Large intestine (tissue), 3 donors: ENCODE results near the gene THAP3. TPM values are rescaled to one million over a fixed set of nuclear protein-coding genes. Genes with fewer than 3 reads are reported as not detected.

ENCODE experiments used
- DNase-seq, 2 donors: peaks; one replicate each; pipeline versions ENCODE4 v3.0.0 to v3.0.0-alpha.2; 2013
- H3K27ac ChIP-seq: one replicate; pipeline ENCODE4 v1.5.1; 2013; ENCODE audit warnings: low read length
- H3K27me3 ChIP-seq: 2 replicates; pipeline ENCODE4 v1.6.1; 2013; ENCODE audit warnings: low read length; ENCODE audit not compliant: control insufficient read depth, insufficient read depth
- H3K36me3 ChIP-seq: 2 replicates; pipeline ENCODE4 v1.6.1; 2013; ENCODE audit warnings: low read length; ENCODE audit not compliant: control insufficient read depth, insufficient read depth
- H3K4me1 ChIP-seq: one replicate; pipeline ENCODE4 v1.6.1; 2013; ENCODE audit warnings: low read length; ENCODE audit not compliant: control insufficient read depth, insufficient read depth
- H3K4me3 ChIP-seq: one replicate; pipeline ENCODE4 v1.5.1; 2013; ENCODE audit warnings: low read length
- H3K9me3 ChIP-seq: one replicate; pipeline ENCODE4 v1.6.1; 2013; ENCODE audit warnings: mild to moderate bottlenecking, low read depth, low read length, moderate library complexity; ENCODE audit not compliant: control insufficient read depth
- WGBS: methylation state at CpG from one replicate; pipeline ENCODE4 v1.1.5; 2013; ENCODE audit warnings: low lambda C conversion rate; ENCODE audit not compliant: insufficient coverage; 5-methylcytosine and 5-hydroxymethylcytosine counted together
- polyA plus RNA-seq: library from polyadenylated mRNA; unstranded; fragments of 120-200 nt; gene quantifications from one replicate; pipeline ENCODE4 v1.2.1, GENCODE V29; 2013

The THAP3 gene
- polyA plus RNA-seq, 1 donor: 16.2 TPM

DNA sequence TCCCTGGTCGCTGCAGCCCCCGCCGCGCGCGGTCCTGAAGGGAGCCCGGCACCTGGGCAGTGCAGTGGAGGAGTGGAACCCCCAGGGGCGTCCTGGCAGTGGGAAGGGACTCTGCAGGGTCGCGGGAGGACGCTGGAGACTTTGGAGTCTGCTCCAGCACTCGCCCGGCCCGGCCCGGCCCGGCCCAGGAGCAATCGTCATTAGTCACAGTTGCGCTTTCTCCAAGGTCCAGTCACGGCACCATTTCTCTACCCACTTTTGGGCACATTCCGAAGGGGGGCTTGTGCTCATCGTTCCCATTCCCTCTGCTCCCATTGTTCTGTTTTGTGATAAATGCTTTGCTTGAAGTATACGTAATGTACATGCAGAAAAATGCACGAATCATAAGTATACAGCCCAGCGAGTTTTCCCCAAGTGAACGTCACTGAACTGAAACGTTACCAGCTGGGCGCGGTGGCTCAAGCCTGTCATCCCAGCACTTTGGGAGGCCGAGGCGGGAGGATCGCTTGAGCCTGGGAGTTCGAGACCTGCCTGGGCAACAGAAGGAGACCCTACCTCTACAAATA lies 999 bp downstream of the THAP3 start:
- DNase-seq: peak; percentile 14 to 59
- Histone ChIP-seq H3K36me3 (peaks cover 56% of the 10 kb centered on the region), H3K27ac (peak overlapping the region; percentile 67), H3K9me3 (no peaks in the 10 kb centered on the region), H3K4me1 (peaks cover 12% of the 10 kb centered on the region), H3K4me3 (peak overlapping the region; percentile 80), H3K27me3 (no peaks in the 10 kb centered on the region)
- WGBS: no CpG with 5 or more reads among the region's 32 CpGs

GRCh38 chr1:6627031-6627430 lies 2.4 kb downstream of the THAP3 start:
- Histone ChIP-seq H3K27ac (no peak overlapping the region), H3K9me3 (no peaks in the 10 kb centered on the region), H3K4me3 (no peak overlapping the region), H3K27me3 (no peaks in the 10 kb centered on the region), H3K36me3 (peaks cover 49% of the 10 kb centered on the region), H3K4me1 (peaks cover 12% of the 10 kb centered on the region)
- WGBS: no CpG with 5 or more reads among the region's 9 CpGs
- DNase-seq: no peak

DNA sequence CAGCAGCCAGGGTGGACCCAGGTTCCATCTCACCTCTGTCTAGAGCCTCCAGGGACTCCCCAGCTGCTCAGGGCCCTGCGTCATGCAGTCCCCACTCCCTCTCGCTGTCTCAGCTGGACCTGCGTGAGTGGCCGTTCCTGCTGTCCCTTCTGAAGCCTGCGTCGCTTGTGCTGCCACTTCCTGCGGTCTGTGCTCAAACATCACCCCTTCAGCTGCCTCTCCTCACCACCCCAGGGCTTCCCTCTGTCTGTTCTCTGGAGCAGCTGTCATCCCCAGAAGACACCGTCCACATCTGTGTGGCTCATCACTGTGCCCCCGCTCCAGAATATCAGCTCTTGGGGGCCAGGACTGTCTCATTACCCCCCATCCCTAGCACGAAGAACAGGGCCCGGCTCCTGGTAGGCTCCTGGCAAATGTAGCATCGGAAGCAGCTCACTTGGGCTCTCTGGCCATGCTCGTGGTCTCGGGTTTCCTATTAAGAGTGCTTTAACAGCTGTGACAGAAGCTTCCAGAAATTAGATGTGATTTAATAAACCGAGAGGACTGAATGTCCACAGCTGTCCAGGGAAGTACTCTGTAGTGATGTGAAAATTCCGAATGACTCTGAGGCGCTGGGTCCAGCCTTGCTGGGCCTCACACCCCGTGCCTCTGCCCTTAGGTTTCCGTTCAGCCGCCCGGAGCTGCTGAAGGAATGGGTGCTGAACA lies 3.3 kb downstream of the THAP3 start:
- no peaks in the 10 kb centered on the region for H3K9me3 ChIP-seq
- no peak overlapping the region for H3K4me3 ChIP-seq
- WGBS: no CpG with 5 or more reads among the region's 21 CpGs
- DNase-seq: no peak
- peaks cover 51% of the 10 kb centered on the region for H3K36me3 ChIP-seq
- no peaks in the 10 kb centered on the region for H3K27me3 ChIP-seq
- H3K27ac ChIP-seq: no peak overlapping the region
- peaks cover 12% of the 10 kb centered on the region for H3K4me1 ChIP-seq

- no peak for DNase-seq
- Histone ChIP-seq H3K4me3 (no peak overlapping the region), H3K36me3 (peaks cover 57% of the 10 kb centered on the region), H3K27ac (no peak overlapping the region), H3K4me1 (peaks cover 12% of the 10 kb centered on the region), H3K9me3 (no peaks in the 10 kb centered on the region), H3K27me3 (no peaks in the 10 kb centered on the region)
- no CpG with 5 or more reads among the region's 12 CpGs for WGBS
These were observed 4.4 kb downstream of the THAP3 start for GRCh38 chr1:6628971-6629479.

GRCh38 chr1:6630027-6630426 lies 5.4 kb downstream of the THAP3 start:
- Histone ChIP-seq H3K27me3 (no peaks in the 10 kb centered on the region), H3K36me3 (peaks cover 66% of the 10 kb centered on the region), H3K4me3 (no peak overlapping the region), H3K9me3 (no peaks in the 10 kb centered on the region), H3K4me1 (peaks cover 8% of the 10 kb centered on the region), H3K27ac (no peak overlapping the region)
- no peak for DNase-seq
- WGBS: no CpG with 5 or more reads among the region's 8 CpGs

- DNase-seq: no peak
- H3K27me3 ChIP-seq: no peaks in the 10 kb centered on the region
- peaks cover 74% of the 10 kb centered on the region for H3K36me3 ChIP-seq
- H3K9me3 ChIP-seq: no peaks in the 10 kb centered on the region
- no CpG with 5 or more reads among the region's 8 CpGs for WGBS
- no peak overlapping the region for H3K27ac ChIP-seq
- peaks cover 4% of the 10 kb centered on the region for H3K4me1 ChIP-seq
- no peak overlapping the region for H3K4me3 ChIP-seq
These were observed 6.4 kb downstream of the THAP3 start for GRCh38 chr1:6631058-6631457.

DNA sequence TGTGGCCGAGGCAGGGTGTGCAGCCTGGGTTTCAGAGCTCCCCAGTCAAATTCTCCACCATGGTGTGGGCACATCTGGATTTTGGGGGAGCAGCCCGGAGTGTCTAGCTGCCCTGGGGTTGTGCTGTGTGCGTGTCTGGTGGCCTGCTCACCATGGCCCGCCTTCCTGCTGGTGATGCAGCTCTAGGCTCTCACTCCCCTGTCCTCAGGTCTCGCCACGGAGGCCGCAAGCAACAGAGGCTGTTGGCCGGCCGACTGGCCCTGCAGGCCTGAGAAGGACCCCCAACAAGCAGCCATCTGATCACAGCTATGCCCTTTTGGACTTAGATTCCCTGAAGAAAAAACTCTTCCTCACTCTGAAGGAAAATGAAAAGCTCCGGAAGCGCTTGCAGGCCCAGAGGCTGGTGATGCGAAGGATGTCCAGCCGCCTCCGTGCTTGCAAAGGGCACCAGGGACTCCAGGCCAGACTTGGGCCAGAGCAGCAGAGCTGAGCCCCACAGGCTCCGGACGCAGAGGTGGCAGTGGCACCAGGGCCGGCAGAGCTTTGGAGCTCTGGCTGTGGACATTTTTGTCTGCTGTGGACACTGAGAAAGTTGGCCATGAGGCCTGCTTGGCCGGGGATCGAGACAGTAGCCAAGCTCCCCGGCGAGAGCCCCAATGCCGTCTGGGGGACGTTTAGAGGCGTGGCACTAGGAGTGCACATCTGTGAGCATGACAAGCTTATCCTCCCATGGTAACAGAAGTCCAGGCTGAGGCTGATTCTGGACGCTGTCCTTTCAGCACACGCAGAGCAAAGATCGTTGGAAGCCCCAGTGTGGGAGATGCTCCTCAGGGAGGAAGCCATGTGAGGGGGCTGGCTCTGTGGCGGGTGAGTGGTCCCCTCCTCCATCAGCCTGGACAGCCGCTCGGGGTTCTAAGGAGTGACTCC lies 8.2 kb downstream of the THAP3 start:
- Histone ChIP-seq H3K36me3 (peaks cover 83% of the 10 kb centered on the region), H3K27ac (no peak overlapping the region), H3K9me3 (no peaks in the 10 kb centered on the region), H3K4me1 (no peaks in the 10 kb centered on the region), H3K27me3 (no peaks in the 10 kb centered on the region), H3K4me3 (no peak overlapping the region)
- DNase-seq: no peak
- no CpG with 5 or more reads among the region's 30 CpGs for WGBS

DNA sequence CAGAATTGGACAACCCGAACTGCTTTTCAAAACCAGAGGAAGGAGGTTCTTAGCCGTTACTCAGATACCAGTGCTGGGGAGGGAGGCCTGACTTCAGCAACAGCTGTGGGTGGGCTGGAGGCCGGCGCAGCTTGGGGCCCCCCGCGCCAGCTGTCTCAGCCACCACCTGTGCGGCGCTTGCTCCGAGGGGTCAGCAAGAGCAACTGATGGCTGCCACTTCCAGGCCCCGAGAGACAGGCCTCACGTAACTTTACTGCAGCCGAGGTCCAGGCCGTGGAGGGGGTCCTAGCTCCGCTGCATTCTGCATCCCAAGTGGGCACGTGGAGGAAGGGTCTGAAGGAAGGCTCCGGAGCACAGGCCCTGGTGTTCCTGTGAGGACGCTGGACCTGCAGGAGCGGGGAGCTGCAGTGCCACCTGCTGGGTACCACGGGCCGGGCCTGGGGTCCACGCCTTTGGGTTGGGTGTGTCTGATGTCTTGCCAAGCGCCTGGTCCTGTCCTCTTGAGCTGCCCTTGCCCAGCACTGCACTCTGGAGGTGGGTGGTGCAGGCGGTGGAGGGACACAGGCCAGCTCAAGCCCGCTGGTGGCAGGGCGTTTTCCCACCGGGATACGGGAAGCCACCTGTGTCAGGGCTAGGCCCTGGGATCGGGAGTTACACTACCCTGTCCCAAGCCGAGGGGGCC lies 9.8 kb downstream of the THAP3 start:
- H3K36me3 ChIP-seq: peaks cover 79% of the 10 kb centered on the region
- H3K27me3 ChIP-seq: no peaks in the 10 kb centered on the region
- peak; percentile 29 to 46 for DNase-seq
- WGBS: no CpG with 5 or more reads among the region's 29 CpGs
- H3K27ac ChIP-seq: no peak overlapping the region
- H3K4me3 ChIP-seq: no peak overlapping the region
- H3K9me3 ChIP-seq: no peaks in the 10 kb centered on the region
- H3K4me1 ChIP-seq: no peaks in the 10 kb centered on the region

DNA sequence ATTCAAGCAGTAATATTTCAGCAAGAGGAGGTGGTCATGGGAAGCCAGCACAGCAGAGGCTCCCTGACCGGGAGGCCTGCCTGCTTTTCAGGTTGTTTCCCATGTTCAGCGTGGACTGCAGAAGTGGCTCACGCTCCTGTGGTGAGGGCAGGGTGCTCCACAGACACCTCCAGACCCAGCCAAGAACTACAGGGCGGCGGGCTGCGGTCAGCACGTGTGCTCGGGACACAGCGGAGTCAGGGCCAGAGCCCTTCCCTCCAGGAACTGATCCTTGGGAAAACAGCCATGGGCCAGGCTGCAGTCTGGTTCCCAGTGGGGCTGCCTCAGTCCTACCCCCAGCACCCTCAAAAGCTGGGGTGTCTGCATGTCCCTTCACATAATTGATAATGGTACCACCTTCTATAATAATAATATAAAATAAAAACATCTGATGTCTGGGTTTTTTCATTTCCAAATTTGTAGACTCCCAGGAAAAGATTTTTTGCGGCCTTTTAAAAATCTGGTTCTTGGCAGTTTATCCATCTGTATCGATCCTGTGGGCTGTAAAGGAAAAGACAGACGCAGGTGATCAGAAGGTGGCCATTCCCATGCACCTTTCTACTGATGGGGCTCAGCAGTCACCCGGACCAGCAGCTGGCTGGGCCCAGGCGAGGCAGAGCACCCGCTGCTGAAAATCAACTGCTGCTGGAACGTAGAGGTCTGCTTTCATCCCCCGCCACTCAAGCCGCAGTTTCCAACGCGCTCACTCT lies 10.7 kb downstream of the THAP3 start:
- Histone ChIP-seq H3K27ac (no peak overlapping the region), H3K27me3 (no peaks in the 10 kb centered on the region), H3K9me3 (no peaks in the 10 kb centered on the region), H3K4me3 (no peak overlapping the region), H3K36me3 (peaks cover 79% of the 10 kb centered on the region), H3K4me1 (no peaks in the 10 kb centered on the region)
- no CpG with 5 or more reads among the region's 20 CpGs for WGBS
- DNase-seq: no peak
